SU-DHL-6 (cell line): ENCODE measurements around the gene EXPH5.

Experiments
- H2AFZ ChIP-seq: fragments of 200-600 bp; sonication (generic); 2 replicates; pipeline ENCODE4 v1.6.1; 2014; ENCODE audit warnings: low read depth, mild to moderate bottlenecking, moderate library complexity, mixed read lengths, antibody characterized with exemption, low read length; ENCODE audit not compliant: severe bottlenecking
- H3F3A ChIP-seq: fragments of 200-600 bp; shearing (Covaris generic); 2 replicates; pipeline ENCODE4 v1.6.0; 2016; ENCODE audit warnings: antibody characterized with exemption, mild to moderate bottlenecking; ENCODE audit not compliant: insufficient read depth
- H3K27ac ChIP-seq: fragments of 200-600 bp; sonication (generic); 2 replicates; pipeline ENCODE4 v1.5.1; 2016; ENCODE audit warnings: low read depth, mild to moderate bottlenecking, low read length, moderate library complexity, mixed read lengths
- H3K27me3 ChIP-seq: fragments of 200-600 bp; sonication (generic), shearing (Covaris generic); 2 replicates; pipeline ENCODE4 v1.6.0; 2014; ENCODE audit warnings: mild to moderate bottlenecking, low read length
- H3K36me3 ChIP-seq: fragments of 200-600 bp; sonication (generic); 2 replicates; pipeline ENCODE4 v1.6.1; 2014; ENCODE audit warnings: mild to moderate bottlenecking, low read length, mixed read lengths
- H3K4me2 ChIP-seq: fragments of 300-600, 200-600 bp; shearing (Covaris generic), sonication (generic); 2 replicates; pipeline ENCODE4 v1.6.0; 2014; ENCODE audit warnings: low read length, low read depth, mild to moderate bottlenecking; ENCODE audit not compliant: poor library complexity, severe bottlenecking
- H3K4me3 ChIP-seq: fragments of 200-600 bp; sonication (generic); 2 replicates; pipeline ENCODE4 v1.5.1; 2014; ENCODE audit warnings: antibody characterized with exemption, low read length, mild to moderate bottlenecking, mixed read lengths; ENCODE audit not compliant: insufficient read depth, poor library complexity, severe bottlenecking
- H3K79me2 ChIP-seq: fragments of 200-600 bp; sonication (generic); 2 replicates; pipeline ENCODE4 v1.6.1; 2014; ENCODE audit warnings: mild to moderate bottlenecking, low read length, moderate library complexity; ENCODE audit not compliant: insufficient read depth
- H3K9ac ChIP-seq: fragments of 200-600 bp; sonication (generic); 2 replicates; pipeline ENCODE4 v1.7.0; 2014; ENCODE audit warnings: mild to moderate bottlenecking, low read length
- H3K9me2 ChIP-seq: fragments of 200-600 bp; sonication (generic); replicated peaks from 2 replicates; pipeline ENCODE4 v1.6.1; 2014; ENCODE audit warnings: low read length; ENCODE audit not compliant: insufficient read depth
- H3K9me3 ChIP-seq: fragments of 200-600 bp; sonication (generic); 2 replicates; pipeline ENCODE4 v1.6.1; 2014; ENCODE audit warnings: low read length, mixed read lengths; ENCODE audit not compliant: insufficient read depth
- H4K20me1 ChIP-seq: fragments of 200-600 bp; sonication (generic); 2 replicates; pipeline ENCODE4 v1.6.1; 2014; ENCODE audit warnings: low read depth, mild to moderate bottlenecking, antibody characterized with exemption, low read length, moderate library complexity, mixed read lengths
- CTCF ChIP-seq: fragments of 200-600 bp; sonication (generic); IDR thresholded peaks from one replicate; pipeline ENCODE4 v1.5.1; 2017; ENCODE audit warnings: antibody characterized with exemption, mild to moderate bottlenecking, low read length, moderate library complexity; ENCODE audit not compliant: insufficient read depth, poor library complexity, severe bottlenecking
- EZH2phosphoT487 ChIP-seq: fragments of 200-600 bp; sonication (generic), shearing (Covaris generic); conservative IDR thresholded peaks from 2 replicates; pipeline ENCODE4 v1.6.1; 2018; ENCODE audit warnings: mild to moderate bottlenecking, antibody characterized with exemption, low read length, moderate library complexity, mixed read lengths

The EXPH5 gene

GRCh38 chr11:108569896-108570295, 23.7 kb downstream of the EXPH5 start:
- H3K4me3 ChIP-seq: no peak overlapping the region
- H3K79me2 ChIP-seq: no peaks in the 10 kb centered on the region
- no peaks in the 10 kb centered on the region for H3K9me3 ChIP-seq
- H3F3A ChIP-seq: no peaks in the 10 kb centered on the region
- H3K9me2 ChIP-seq: no peaks in the 10 kb centered on the region
- no peak overlapping the region for H3K9ac ChIP-seq
- H2AFZ ChIP-seq: no peak overlapping the region
- H3K36me3 ChIP-seq: no peaks in the 10 kb centered on the region
- no peaks in the 10 kb centered on the region for H3K27me3 ChIP-seq
- H4K20me1 ChIP-seq: no peaks in the 10 kb centered on the region
- TF ChIP-seq CTCF (no peak), EZH2phosphoT487 (no peak)
- H3K27ac ChIP-seq: no peak overlapping the region
- H3K4me2 ChIP-seq: no peak overlapping the region

GRCh38 chr11:108568195-108568858, 25.2 kb downstream of the EXPH5 start:
- no peak for TF ChIP-seq CTCF
- no peak for TF ChIP-seq EZH2phosphoT487
- no peaks in the 10 kb centered on the region for H3K9me3 ChIP-seq
- no peaks in the 10 kb centered on the region for H3F3A ChIP-seq
- no peak overlapping the region for H2AFZ ChIP-seq
- H3K79me2 ChIP-seq: no peaks in the 10 kb centered on the region
- no peak overlapping the region for H3K4me3 ChIP-seq
- no peaks in the 10 kb centered on the region for H3K9me2 ChIP-seq
- no peak overlapping the region for H3K9ac ChIP-seq
- H3K36me3 ChIP-seq: no peaks in the 10 kb centered on the region
- H4K20me1 ChIP-seq: no peaks in the 10 kb centered on the region
- H3K27me3 ChIP-seq: no peaks in the 10 kb centered on the region
- H3K4me2 ChIP-seq: no peak overlapping the region
- H3K27ac ChIP-seq: no peak overlapping the region

DNA sequence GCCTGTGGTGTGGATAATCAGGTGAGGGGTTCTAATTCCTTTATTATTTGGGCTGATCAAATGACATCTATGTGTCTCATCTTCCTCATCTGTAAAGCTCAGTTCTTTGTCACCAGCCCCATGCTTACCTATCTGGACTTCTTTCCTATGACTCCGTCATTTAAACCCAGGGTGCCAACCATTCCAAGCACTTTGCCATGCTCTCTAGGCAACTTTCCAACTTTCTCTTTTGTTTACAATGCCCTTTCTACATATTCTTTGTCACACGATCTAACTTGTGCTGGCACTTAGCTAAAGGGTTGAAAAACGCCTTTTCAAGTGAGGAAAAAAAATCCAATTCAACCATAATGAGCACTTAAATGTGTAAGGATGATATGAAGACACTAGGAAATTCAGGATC, 27.9 kb downstream of the EXPH5 start:
- Histone ChIP-seq H3F3A (no peaks in the 10 kb centered on the region), H3K36me3 (no peaks in the 10 kb centered on the region), H3K4me2 (no peak overlapping the region), H4K20me1 (no peaks in the 10 kb centered on the region), H2AFZ (no peak overlapping the region), H3K27me3 (no peaks in the 10 kb centered on the region), H3K27ac (no peak overlapping the region), H3K9me3 (no peaks in the 10 kb centered on the region), H3K79me2 (no peaks in the 10 kb centered on the region), H3K4me3 (no peak overlapping the region), H3K9ac (no peak overlapping the region), H3K9me2 (no peaks in the 10 kb centered on the region)
- TF ChIP-seq EZH2phosphoT487: no peak
- no peak for TF ChIP-seq CTCF
